Ovary (tissue), 9 donors: Measurements from ENCODE around the gene FAM135A. TPM values are rescaled to one million over a fixed set of nuclear protein-coding genes. Genes with fewer than 3 reads are reported as not detected.

Experiments
- DNase-seq, 5 donors: peaks; one replicate each; pipeline ENCODE4 v3.0.0-alpha.2; 2019 to 2020
- H3K27ac ChIP-seq, 2 donors: fragments of 200-600 bp; one replicate each; pipeline versions ENCODE4 v1.5.1 to v1.8.0; 2019 to 2022
- H3K27me3 ChIP-seq: fragments of 200-600 bp; one replicate; pipeline ENCODE4 v1.8.0; 2022
- H3K36me3 ChIP-seq: fragments of 200-600 bp; sonication (generic); one replicate; pipeline ENCODE4 v1.5.1; 2019
- H3K4me1 ChIP-seq: one replicate; pipeline ENCODE4 v1.8.1; 2013; ENCODE audit warnings: mild to moderate bottlenecking, moderate library complexity; ENCODE audit not compliant: insufficient read depth
- H3K4me3 ChIP-seq: fragments of 200-600 bp; sonication (generic); one replicate; pipeline ENCODE4 v1.5.1; 2017
- H3K9me3 ChIP-seq, 2 donors: fragments of 200-600 bp in 1 of 2; sonication (generic) in 1 of 2; one replicate each; pipeline versions ENCODE4 v1.5.1 to v1.8.1; 2013 to 2019; ENCODE audit warnings: mild to moderate bottlenecking in 1 of 2, moderate library complexity in 1 of 2
- CTCF ChIP-seq, 3 donors: fragments of 450-650 bp in 2 of 3; fragments of 200-600 bp in 1 of 3; IDR thresholded peaks; one replicate each; pipeline versions ENCODE4 v1.5.1 to v1.8.0; 2016 to 2022; ENCODE audit warnings: antibody characterized with exemption in 3 of 3, mild to moderate bottlenecking in 1 of 3
- EP300 ChIP-seq: sonication (generic); formaldehyde crosslinking; IDR thresholded peaks from one replicate; pipeline ENCODE4 v1.6.1; 2017; ENCODE audit warnings: antibody characterized with exemption
- POLR2A ChIP-seq: fragments of 450-650 bp; IDR thresholded peaks from one replicate; pipeline ENCODE4 v1.6.1; 2017; ENCODE audit warnings: antibody characterized with exemption, mild to moderate bottlenecking, moderate library complexity
- WGBS, 3 donors: extraction: QIAGEN DNeasy Blood & Tissue Kit in 1 of 3; methylation state at CpG; one replicate each; pipeline versions ENCODE4 v1.1.5 to v1.1.7; 2013 to 2017; 5-methylcytosine and 5-hydroxymethylcytosine counted together
- intact Hi-C, 4 donors: fragments of 100-400 bp; cut with DNase I; formaldehyde crosslinking; loops; one replicate each; pipeline versions ENCODE4 v1.11.0 to v1.15.1; 2022 to 2023
- polyA plus RNA-seq, 2 donors: library from polyadenylated mRNA; stranded (reverse); fragments of 200-250 nt in 1 of 2; fragments of 350-450 nt in 1 of 2; fragmentation: Illumina TruSeq in 1 of 2; extraction: RNeasy Lipid Tissue Mini Kit (QIAGEN cat#74804) in 1 of 2; gene quantifications; one replicate each; pipeline ENCODE4 v1.2.3, GENCODE V29; 2013 to 2014
- total RNA-seq, 7 donors: library from RNA; depleted of rRNA in 2 of 7; stranded (reverse); fragments of >200 nt in 2 of 7; fragmentation: NEBNext Ultra II Directional in 3 of 7; extraction: Animal tissue kit (Norgen Biotek cat#: 25700) in 3 of 7; gene quantifications; one replicate each; pipeline versions ENCODE4 v1.1.0 to v1.2.4, GENCODE V29; 2016 to 2023
- donor health status: DM: no; HTN: no; CAD: no; lungs with moderate emphysema.
- donor health status: DM: no; HTN: no; CAD: no.
- donor health status: Bipolar disorder and iron deficiency.
- donor health status: DM: yes; HTN: yes; CAD: no.
- donor health status: DM: no; HTN: no; CAD: no.
- donor health status: DM: yes; HTN: yes; CAD: no.

The FAM135A gene
- total and polyA plus RNA-seq, 9 donors, result 8.6 to 34.1 (median 25.1) TPM

GRCh38 chr6:70377372-70377771 lies 35.9 kb upstream of the FAM135A start:
- Histone ChIP-seq H3K27ac (no peak overlapping the region), H3K36me3 (no peaks in the 10 kb centered on the region), H3K4me3 (no peak overlapping the region), H3K4me1 (no peaks in the 10 kb centered on the region), H3K27me3 (no peaks in the 10 kb centered on the region), H3K9me3 (no peaks in the 10 kb centered on the region)
- WGBS, 3 donors, result 57 to 74% (median 62%) methylated on average over 3 of the region's 3 CpGs
- intact Hi-C loops, result no loop called here
- TF ChIP-seq EP300, result no peak
- TF ChIP-seq POLR2A, result no peak
- no peak for TF ChIP-seq CTCF (IDR thresholded peaks at IDR 0.05)
- no peak for DNase-seq

GRCh38 chr6:70379473-70380013 lies 33.8 kb upstream of the FAM135A start:
- no peak overlapping the region for H3K27ac ChIP-seq
- H3K36me3 ChIP-seq, result no peaks in the 10 kb centered on the region
- H3K9me3 ChIP-seq, result no peaks in the 10 kb centered on the region
- 79 to 81% (median 81%) methylated on average over 4 of the region's 4 CpGs for WGBS, 3 donors
- intact Hi-C loops, result no loop called here
- no peaks in the 10 kb centered on the region for H3K27me3 ChIP-seq
- DNase-seq, result no peak
- H3K4me3 ChIP-seq, result no peak overlapping the region
- no peaks in the 10 kb centered on the region for H3K4me1 ChIP-seq
- TF ChIP-seq CTCF (IDR thresholded peaks at IDR 0.05), result no peak
- TF ChIP-seq POLR2A, result no peak
- TF ChIP-seq EP300, result no peak

GRCh38 chr6:70380252-70380651 lies 33.1 kb upstream of the FAM135A start:
- WGBS, 3 donors, result 90 to 95% (median 94%) methylated on average over 5 of the region's 5 CpGs
- H3K36me3 ChIP-seq, result no peaks in the 10 kb centered on the region

GRCh38 chr6:70380771-70381416 lies 32.4 kb upstream of the FAM135A start:
- H3K36me3 ChIP-seq, result no peaks in the 10 kb centered on the region
- no peaks in the 10 kb centered on the region for H3K27me3 ChIP-seq
- no peaks in the 10 kb centered on the region for H3K9me3 ChIP-seq
- TF ChIP-seq EP300 (no peak), POLR2A (no peak), CTCF (IDR thresholded peaks at IDR 0.05) (no peak)
- no peak for DNase-seq
- intact Hi-C loops, result no loop called here
- H3K27ac ChIP-seq, result no peak overlapping the region
- H3K4me1 ChIP-seq, result no peaks in the 10 kb centered on the region
- no peak overlapping the region for H3K4me3 ChIP-seq
- 94 to 97% (median 95%) methylated on average over 11 of the region's 11 CpGs for WGBS, 3 donors

More at GRCh38 chr6:70380252-70380651, 33.1 kb upstream of the FAM135A start:
- Histone ChIP-seq H3K9me3 (no peaks in the 10 kb centered on the region), H3K27ac (no peak overlapping the region), H3K4me1 (no peaks in the 10 kb centered on the region), H3K27me3 (no peaks in the 10 kb centered on the region), H3K4me3 (no peak overlapping the region)
- intact Hi-C loops, result no loop called here
- no peak for TF ChIP-seq POLR2A
- no peak for TF ChIP-seq CTCF (IDR thresholded peaks at IDR 0.05)
- TF ChIP-seq EP300, result no peak
- DNase-seq, result no peak
